ENCODE results near the gene RPL18. TPM values are rescaled to one million over a fixed set of nuclear protein-coding genes. Genes with fewer than 3 reads are reported as not detected.
A peak's percentile ranks its signal among the peaks of the same experiment; 100 is the strongest.
"Not testable (repeated sequence)": the region's sequence is repeated elsewhere in the genome, so short reads cannot be mapped to it uniquely, and the experiment has no call there.

RPL18 gene
- total RNA-seq, 3 donors from 2014 or later (not counting 1 experiment from before 2014, with no cell fraction given): 900 to 1,086 (median 1,066) TPM

DNA sequence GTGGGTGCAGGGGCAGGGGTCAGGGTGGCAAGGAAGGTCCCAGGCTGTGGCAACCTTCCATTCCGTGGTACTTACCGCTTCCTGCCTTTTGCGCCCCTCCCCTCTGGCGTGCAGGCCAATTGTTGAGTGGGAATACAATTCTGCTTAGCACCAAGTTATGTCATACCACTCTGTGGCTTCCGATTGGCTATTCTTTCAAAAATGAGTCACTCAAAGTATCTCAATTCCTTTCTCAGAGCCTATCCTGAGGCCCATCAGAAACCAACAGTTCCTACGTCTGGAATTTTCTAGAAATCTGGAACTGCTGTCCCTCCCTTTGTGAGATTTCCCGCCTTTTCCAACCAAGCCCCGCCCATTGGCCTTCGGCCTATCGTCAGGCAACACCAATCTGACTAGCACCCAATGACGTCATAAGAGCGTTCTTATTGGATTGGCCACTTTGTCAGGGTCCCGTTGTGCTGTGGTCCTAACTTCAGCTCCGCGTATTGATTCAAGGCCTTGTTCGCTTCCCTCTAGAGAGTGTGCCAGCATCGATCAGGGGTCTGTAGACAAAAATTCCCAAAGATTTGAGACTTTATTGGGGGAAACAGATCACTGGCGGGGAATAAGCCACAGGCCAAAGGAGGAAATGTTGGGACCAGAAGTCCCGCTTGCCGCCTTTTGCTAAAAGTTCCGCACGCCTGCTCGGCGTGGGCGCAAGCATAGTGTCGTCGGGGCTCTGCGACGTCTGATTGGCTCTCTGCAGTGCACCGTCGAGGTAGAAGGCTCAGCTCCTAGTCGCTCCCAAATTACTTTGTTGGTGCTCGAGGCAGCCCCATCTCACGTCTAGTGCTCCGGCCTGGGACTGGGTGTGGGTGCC is 42.1 kb upstream of the RPL18 start:
- no peaks in the 10 kb centered on the region for H3K27me3 ChIP-seq (ENCODE audit: control insufficient read depth, insufficient read depth, low read length)
- intact Hi-C loops (cut with micrococcal nuclease): loop anchor here (2.0 kb wide), 1 partner anchor 14 kb away; the partner anchor contains the start of gene CA11
- peak overlapping the region; percentile 69 for H3K27ac ChIP-seq (ENCODE audit: low read length)
- no peaks in the 10 kb centered on the region for H3K36me3 ChIP-seq (ENCODE audit: control insufficient read depth, insufficient read depth, low read length)
- Mint-ChIP-seq H3K4me3 (peak overlapping the region; percentile 79), H3K36me3 (no peaks in the 10 kb centered on the region), H3K4me1 (peaks cover 8% of the 10 kb centered on the region in 2 donors), H3K27ac (peak overlapping the region; percentile 90), H3K27me3 (ENCODE audit: low read depth in 2 of 2) (peaks cover 0 to 3% of the 10 kb centered on the region in 2 donors), H3K9me3 (no peaks in the 10 kb centered on the region)
- peaks cover 17% of the 10 kb centered on the region for H3K4me1 ChIP-seq (ENCODE audit: control insufficient read depth, insufficient read depth, low read length)
- TF ChIP-seq, protein P1, sequence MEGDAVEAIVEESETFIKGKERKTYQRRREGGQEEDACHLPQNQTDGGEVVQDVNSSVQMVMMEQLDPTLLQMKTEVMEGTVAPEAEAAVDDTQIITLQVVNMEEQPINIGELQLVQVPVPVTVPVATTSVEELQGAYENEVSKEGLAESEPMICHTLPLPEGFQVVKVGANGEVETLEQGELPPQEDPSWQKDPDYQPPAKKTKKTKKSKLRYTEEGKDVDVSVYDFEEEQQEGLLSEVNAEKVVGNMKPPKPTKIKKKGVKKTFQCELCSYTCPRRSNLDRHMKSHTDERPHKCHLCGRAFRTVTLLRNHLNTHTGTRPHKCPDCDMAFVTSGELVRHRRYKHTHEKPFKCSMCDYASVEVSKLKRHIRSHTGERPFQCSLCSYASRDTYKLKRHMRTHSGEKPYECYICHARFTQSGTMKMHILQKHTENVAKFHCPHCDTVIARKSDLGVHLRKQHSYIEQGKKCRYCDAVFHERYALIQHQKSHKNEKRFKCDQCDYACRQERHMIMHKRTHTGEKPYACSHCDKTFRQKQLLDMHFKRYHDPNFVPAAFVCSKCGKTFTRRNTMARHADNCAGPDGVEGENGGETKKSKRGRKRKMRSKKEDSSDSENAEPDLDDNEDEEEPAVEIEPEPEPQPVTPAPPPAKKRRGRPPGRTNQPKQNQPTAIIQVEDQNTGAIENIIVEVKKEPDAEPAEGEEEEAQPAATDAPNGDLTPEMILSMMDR (IDR thresholded peaks at IDR 0.05): no peak
- H3K9me3 ChIP-seq (ENCODE audit: control insufficient read depth, insufficient read depth, low read length): no peaks in the 10 kb centered on the region
- DNase-seq (peak; percentile 67 to 92), ATAC-seq (peak; percentile 89 to 94 (median 90))
- H3K4me3 ChIP-seq (ENCODE audit: low read length): peak overlapping the region; percentile 1
- WGBS (ENCODE audit: insufficient coverage): 45% methylated on average over 35 of the region's 35 CpGs

DNA sequence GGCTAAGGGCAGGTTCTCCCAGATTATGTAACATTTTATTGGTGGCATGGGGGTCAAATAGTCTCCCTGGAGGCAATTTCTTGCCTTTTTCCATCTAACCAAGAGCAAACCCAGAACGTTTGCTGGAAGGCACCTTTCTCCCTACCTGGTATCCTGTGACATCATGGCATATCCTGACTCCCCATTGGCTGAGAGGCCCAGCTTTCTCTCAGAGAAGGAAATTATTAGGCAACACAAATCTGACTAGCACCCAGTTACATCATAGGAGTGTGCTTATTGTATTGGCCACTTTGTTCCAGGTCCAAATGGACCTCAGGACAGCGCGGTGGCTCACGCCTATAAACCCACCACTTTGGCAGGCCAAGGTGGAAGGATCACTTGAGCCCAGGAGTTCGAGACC is 40.8 kb upstream of the RPL18 start:
- Mint-ChIP-seq H3K36me3 (no peaks in the 10 kb centered on the region), H3K9me3 (no peaks in the 10 kb centered on the region), H3K27ac (no peak overlapping the region), H3K4me3 (no peak overlapping the region), H3K27me3 (ENCODE audit: low read depth in 2 of 2) (peaks cover 0 to 3% of the 10 kb centered on the region in 2 donors), H3K4me1 (peaks cover 8% of the 10 kb centered on the region in 2 donors)
- intact Hi-C loops (cut with micrococcal nuclease): loop anchor here (2.0 kb wide), 1 partner anchor 13 kb away; the partner anchor contains the start of gene CA11
- TF ChIP-seq, protein P1 (IDR thresholded peaks at IDR 0.05): no peak
- no peaks in the 10 kb centered on the region for H3K27me3 ChIP-seq (ENCODE audit: control insufficient read depth, insufficient read depth, low read length)
- H3K4me1 ChIP-seq (ENCODE audit: control insufficient read depth, insufficient read depth, low read length): peaks cover 17% of the 10 kb centered on the region
- H3K27ac ChIP-seq (ENCODE audit: low read length): no peak overlapping the region
- DNase-seq (no peak), ATAC-seq (no peak)
- H3K9me3 ChIP-seq (ENCODE audit: control insufficient read depth, insufficient read depth, low read length): no peaks in the 10 kb centered on the region
- H3K4me3 ChIP-seq (ENCODE audit: low read length): no peak overlapping the region
- WGBS (ENCODE audit: insufficient coverage): 82% methylated on average over 5 of the region's 5 CpGs
- no peaks in the 10 kb centered on the region for H3K36me3 ChIP-seq (ENCODE audit: control insufficient read depth, insufficient read depth, low read length)

DNA sequence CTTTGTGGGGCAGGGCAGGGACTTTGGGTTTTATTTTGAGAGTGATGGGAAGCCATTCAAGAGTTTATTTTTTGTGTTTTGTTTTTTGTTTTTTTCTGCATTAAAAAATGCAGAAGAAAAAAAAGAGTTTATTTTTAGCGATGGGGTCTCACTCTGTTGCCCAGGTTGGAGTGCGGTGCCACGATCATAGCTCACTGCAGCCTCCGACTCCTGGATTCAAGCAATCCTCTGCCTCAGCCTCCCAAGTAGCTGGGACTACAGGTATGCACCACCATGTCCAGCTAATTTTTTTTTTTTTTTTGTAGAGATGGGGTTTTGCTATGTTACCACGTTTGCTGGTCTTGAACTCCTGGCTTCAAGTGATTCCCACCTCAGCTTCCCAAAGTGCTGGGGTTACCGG is 39.5 kb upstream of the RPL18 start:
- Mint-ChIP-seq H3K4me3 (no peak overlapping the region), H3K9me3 (no peaks in the 10 kb centered on the region), H3K36me3 (no peaks in the 10 kb centered on the region), H3K27me3 (ENCODE audit: low read depth in 2 of 2) (peaks cover 0 to 3% of the 10 kb centered on the region in 2 donors), H3K4me1 (peaks cover 8% of the 10 kb centered on the region in 2 donors), H3K27ac (no peak overlapping the region)
- WGBS (ENCODE audit: insufficient coverage): 97% methylated on average over 6 of the region's 6 CpGs
- Histone ChIP-seq H3K27ac (ENCODE audit: low read length) (no peak overlapping the region), H3K4me1 (ENCODE audit: control insufficient read depth, insufficient read depth, low read length) (peaks cover 17% of the 10 kb centered on the region), H3K9me3 (ENCODE audit: control insufficient read depth, insufficient read depth, low read length) (no peaks in the 10 kb centered on the region), H3K4me3 (ENCODE audit: low read length) (no peak overlapping the region), H3K27me3 (ENCODE audit: control insufficient read depth, insufficient read depth, low read length) (no peaks in the 10 kb centered on the region), H3K36me3 (ENCODE audit: control insufficient read depth, insufficient read depth, low read length) (no peaks in the 10 kb centered on the region)
- intact Hi-C loops (cut with micrococcal nuclease): no loop called here
- no peak for ATAC-seq
- no peak for DNase-seq
- TF ChIP-seq, protein P1 (IDR thresholded peaks at IDR 0.05): no peak

DNA sequence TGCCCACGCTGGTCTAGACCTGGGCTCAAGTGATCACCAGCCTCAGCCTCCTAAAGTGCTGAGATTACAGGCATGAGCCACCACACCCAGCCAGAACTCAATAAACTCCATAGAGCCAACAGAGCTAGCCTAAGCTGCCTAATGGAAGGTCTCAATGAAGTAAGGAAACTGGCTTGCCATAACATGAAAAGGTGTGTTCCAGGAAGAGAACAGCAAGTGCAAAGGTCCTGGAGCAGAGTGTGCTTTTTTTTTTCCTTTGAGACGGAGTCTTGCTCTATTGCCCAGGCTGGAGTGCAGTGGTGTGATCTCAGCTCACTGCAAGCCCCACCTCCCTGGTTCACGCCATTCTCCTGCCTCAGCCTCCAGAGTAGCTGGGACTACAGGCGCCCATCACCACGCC is 38.9 kb upstream of the RPL18 start:
- DNase-seq; H3K4me3 Mint-ChIP-seq; H3K9me3 Mint-ChIP-seq; ATAC-seq; H3K36me3 Mint-ChIP-seq; H3K27me3 ChIP-seq (ENCODE audit: control insufficient read depth, insufficient read depth, low read length); H3K4me1 Mint-ChIP-seq; intact Hi-C loops (cut with micrococcal nuclease); H3K9me3 ChIP-seq (ENCODE audit: control insufficient read depth, insufficient read depth, low read length); H3K36me3 ChIP-seq (ENCODE audit: control insufficient read depth, insufficient read depth, low read length); H3K27ac Mint-ChIP-seq; H3K4me3 ChIP-seq (ENCODE audit: low read length); H3K27me3 Mint-ChIP-seq (ENCODE audit: low read depth in 2 of 2); H3K27ac ChIP-seq (ENCODE audit: low read length): not testable (repeated sequence)
- H3K4me1 ChIP-seq (ENCODE audit: control insufficient read depth, insufficient read depth, low read length): peaks cover 17% of the 10 kb centered on the region
- WGBS (ENCODE audit: insufficient coverage): 93% methylated on average over 3 of the region's 5 CpGs

Data from natural killer cell (primary cell).